Karpas-422 (cell line): ENCODE measurements around the gene FRMD8. TPM values are rescaled to one million over a fixed set of nuclear protein-coding genes. Genes with fewer than 3 reads are reported as not detected.

ENCODE experiments used
- DNase-seq: peaks from one replicate; pipeline ENCODE4 v3.0.0-alpha.2; 2015
- H2AFZ ChIP-seq: fragments of 200-600 bp; sonication (generic); 2 replicates; pipeline ENCODE4 v1.6.1; 2014; ENCODE audit warnings: antibody characterized with exemption, low read length, mixed read lengths
- H3K27ac ChIP-seq: fragments of 200-600 bp; sonication (generic); 2 replicates; pipeline ENCODE4 v1.5.1; 2014; ENCODE audit warnings: mild to moderate bottlenecking, low read length, moderate library complexity
- H3K27me3 ChIP-seq: fragments of 200-600 bp; sonication (generic); 2 replicates; pipeline ENCODE4 v1.6.1; 2014; ENCODE audit warnings: low read length, mixed read lengths
- H3K36me3 ChIP-seq: fragments of 200-600 bp; sonication (generic); 2 replicates; pipeline ENCODE4 v1.6.1; 2014; ENCODE audit warnings: low read length, mixed read lengths; ENCODE audit not compliant: insufficient read depth
- H3K4me1 ChIP-seq: fragments of 200-600 bp; sonication (generic); 2 replicates; pipeline ENCODE4 v1.6.1; 2014; ENCODE audit warnings: mild to moderate bottlenecking, low read length, mixed read lengths
- H3K4me2 ChIP-seq: fragments of 200-600 bp; sonication (generic); 2 replicates; pipeline ENCODE4 v1.6.1; 2014; ENCODE audit warnings: low read length, low read depth, mild to moderate bottlenecking; ENCODE audit not compliant: poor library complexity, severe bottlenecking
- H3K4me3 ChIP-seq: fragments of 200-600 bp; sonication (generic); 2 replicates; pipeline ENCODE4 v1.5.1; 2014; ENCODE audit warnings: mild to moderate bottlenecking, antibody characterized with exemption, low read length, mixed read lengths
- H3K79me2 ChIP-seq: fragments of 200-600 bp; sonication (generic); 2 replicates; pipeline ENCODE4 v1.6.1; 2014; ENCODE audit warnings: mild to moderate bottlenecking, low read length, mixed read lengths
- H3K9ac ChIP-seq: fragments of 200-600 bp; sonication (generic); 2 replicates; pipeline ENCODE4 v1.6.0; 2014; ENCODE audit warnings: low read length
- H3K9me2 ChIP-seq: fragments of 200-600 bp; sonication (generic), shearing (Covaris generic); replicated peaks from 2 replicates; pipeline ENCODE4 v1.6.0; 2014; ENCODE audit warnings: mild to moderate bottlenecking, low read length, moderate library complexity; ENCODE audit not compliant: insufficient read depth
- H3K9me3 ChIP-seq: fragments of 300-700, 200-600 bp; sonication (generic); 2 replicates; pipeline ENCODE4 v1.6.1; 2014; ENCODE audit warnings: low read length, mixed read lengths
- H4K20me1 ChIP-seq: fragments of 200-600 bp; sonication (generic); 2 replicates; pipeline ENCODE4 v1.6.1; 2014; ENCODE audit warnings: mild to moderate bottlenecking, antibody characterized with exemption, low read length, low read depth; ENCODE audit not compliant: insufficient read depth
- total RNA-seq: library from RNA; depleted of rRNA; stranded (reverse); fragments of >200 nt; shearing (Covaris generic); gene quantifications from 2 replicates; pipeline ENCODE4 v1.2.3, GENCODE V29; 2014; ENCODE audit warnings: low replicate concordance

FRMD8 gene
- total RNA-seq, 1 experiment from 2014 or later, result 48.5 TPM

GRCh38 chr11:65383778-65384177, 2.7 kb upstream of the FRMD8 start:
- Histone ChIP-seq H3K9me3 (no peaks in the 10 kb centered on the region), H2AFZ (no peak overlapping the region), H3K36me3 (0 out of 2 replicates have a peak, but pooled peaks cover 1% of the 10 kb centered on the region), H4K20me1 (no peaks in the 10 kb centered on the region), H3K9me2 (no peaks in the 10 kb centered on the region), H3K4me3 (no peak overlapping the region), H3K4me1 (peaks cover 51% of the 10 kb centered on the region), H3K4me2 (no peak overlapping the region), H3K9ac (no peak overlapping the region), H3K79me2 (peaks cover 20% of the 10 kb centered on the region), H3K27ac (no peak overlapping the region), H3K27me3 (no peaks in the 10 kb centered on the region)
- no peak for DNase-seq

DNA sequence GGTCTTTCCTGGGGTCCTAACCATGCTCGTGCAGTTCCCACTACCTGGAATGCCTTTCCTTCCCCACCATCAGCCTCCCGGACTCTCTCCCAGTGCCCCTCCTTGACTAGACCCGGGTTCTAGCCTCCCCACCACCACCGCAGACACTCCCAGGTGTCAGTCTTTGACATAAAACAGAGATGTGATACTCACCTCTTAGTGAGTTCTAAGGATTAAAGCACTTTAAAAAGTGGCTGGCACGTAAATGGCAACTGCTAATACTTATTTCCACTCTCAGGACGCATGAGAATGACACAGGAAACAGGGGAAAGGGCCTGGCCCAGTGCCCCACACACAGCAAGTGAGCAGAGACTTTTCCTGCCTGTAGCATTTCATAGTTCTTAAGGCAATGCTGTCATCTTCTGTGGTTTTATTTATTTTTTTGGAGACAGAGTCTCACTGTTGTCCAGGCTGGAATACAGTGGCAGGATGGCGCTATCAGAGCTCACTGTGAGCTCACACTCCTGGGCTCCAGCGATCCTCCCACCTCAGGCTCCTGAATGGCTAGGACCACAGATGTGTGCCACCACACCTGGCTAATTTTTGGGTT, 2.0 kb upstream of the FRMD8 start:
- H3K4me1 ChIP-seq, result peaks cover 55% of the 10 kb centered on the region
- no peaks in the 10 kb centered on the region for H3K9me3 ChIP-seq
- H4K20me1 ChIP-seq, result no peaks in the 10 kb centered on the region
- H3K4me2 ChIP-seq, result no peak overlapping the region
- H3K36me3 ChIP-seq, result 0 out of 2 replicates have a peak, but pooled peaks cover 3% of the 10 kb centered on the region
- H3K4me3 ChIP-seq, result no peak overlapping the region
- no peaks in the 10 kb centered on the region for H3K27me3 ChIP-seq
- no peak overlapping the region for H3K27ac ChIP-seq
- peaks cover 26% of the 10 kb centered on the region for H3K79me2 ChIP-seq
- H2AFZ ChIP-seq, result no peak overlapping the region
- no peak overlapping the region for H3K9ac ChIP-seq
- H3K9me2 ChIP-seq, result no peaks in the 10 kb centered on the region
- DNase-seq, result no peak

GRCh38 chr11:65388731-65389130, 2.3 kb downstream of the FRMD8 start:
- Histone ChIP-seq H3K9ac (peak overlapping the region; percentile 42), H3K79me2 (peaks cover 30% of the 10 kb centered on the region), H2AFZ (no peak overlapping the region), H3K9me2 (no peaks in the 10 kb centered on the region), H3K27me3 (no peaks in the 10 kb centered on the region), H3K4me2 (peak overlapping the region; percentile 100), H3K27ac (no peak overlapping the region), H3K4me1 (peaks cover 29% of the 10 kb centered on the region), H3K36me3 (0 out of 2 replicates have a peak, but pooled peaks cover 3% of the 10 kb centered on the region), H3K9me3 (no peaks in the 10 kb centered on the region), H4K20me1 (no peaks in the 10 kb centered on the region), H3K4me3 (no peak overlapping the region)
- DNase-seq, result no peak

DNA sequence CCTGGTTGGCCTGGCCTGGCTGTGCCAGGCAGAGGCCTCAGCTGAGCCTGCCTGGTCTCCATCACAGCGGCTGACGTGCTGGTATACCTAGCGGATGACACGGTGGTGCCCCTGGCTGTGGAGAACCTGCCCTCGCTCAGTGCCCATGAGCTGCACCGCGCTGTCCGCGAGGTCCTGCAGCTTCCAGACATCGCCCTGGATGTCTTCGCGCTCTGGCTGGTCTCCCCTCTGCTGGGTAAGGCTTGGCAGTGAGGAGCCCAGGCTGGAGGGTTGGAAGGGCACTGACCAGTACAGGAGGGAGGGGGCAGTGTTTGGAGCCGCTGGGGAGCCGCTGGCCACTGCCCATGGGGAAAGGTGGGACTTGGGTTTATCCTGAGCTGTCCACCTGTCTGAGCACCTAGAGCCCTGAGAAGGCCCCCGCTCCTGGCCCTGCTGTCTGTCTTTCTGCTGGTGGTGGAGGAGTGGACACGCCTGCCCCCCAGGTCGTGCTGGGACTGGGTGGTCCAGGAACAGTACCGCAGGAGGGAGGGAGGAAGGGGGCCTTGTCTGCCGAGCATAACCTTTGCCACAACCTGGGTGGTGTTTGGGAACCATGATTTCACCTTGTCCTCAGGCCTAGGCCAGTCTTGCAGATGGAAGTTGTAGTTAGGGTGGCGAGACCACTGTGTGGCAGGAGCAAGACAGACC, 3.0 kb downstream of the FRMD8 start:
- H3K4me2 ChIP-seq, result peak overlapping the region; percentile 100
- no peaks in the 10 kb centered on the region for H4K20me1 ChIP-seq
- no peak overlapping the region for H2AFZ ChIP-seq
- no peaks in the 10 kb centered on the region for H3K9me3 ChIP-seq
- no peak overlapping the region for H3K9ac ChIP-seq
- no peak overlapping the region for H3K4me3 ChIP-seq
- DNase-seq, result no peak
- H3K79me2 ChIP-seq, result peaks cover 30% of the 10 kb centered on the region
- H3K27me3 ChIP-seq, result no peaks in the 10 kb centered on the region
- 0 out of 2 replicates have a peak, but pooled peaks cover 3% of the 10 kb centered on the region for H3K36me3 ChIP-seq
- no peak overlapping the region for H3K27ac ChIP-seq
- H3K4me1 ChIP-seq, result peaks cover 29% of the 10 kb centered on the region
- no peaks in the 10 kb centered on the region for H3K9me2 ChIP-seq

DNA sequence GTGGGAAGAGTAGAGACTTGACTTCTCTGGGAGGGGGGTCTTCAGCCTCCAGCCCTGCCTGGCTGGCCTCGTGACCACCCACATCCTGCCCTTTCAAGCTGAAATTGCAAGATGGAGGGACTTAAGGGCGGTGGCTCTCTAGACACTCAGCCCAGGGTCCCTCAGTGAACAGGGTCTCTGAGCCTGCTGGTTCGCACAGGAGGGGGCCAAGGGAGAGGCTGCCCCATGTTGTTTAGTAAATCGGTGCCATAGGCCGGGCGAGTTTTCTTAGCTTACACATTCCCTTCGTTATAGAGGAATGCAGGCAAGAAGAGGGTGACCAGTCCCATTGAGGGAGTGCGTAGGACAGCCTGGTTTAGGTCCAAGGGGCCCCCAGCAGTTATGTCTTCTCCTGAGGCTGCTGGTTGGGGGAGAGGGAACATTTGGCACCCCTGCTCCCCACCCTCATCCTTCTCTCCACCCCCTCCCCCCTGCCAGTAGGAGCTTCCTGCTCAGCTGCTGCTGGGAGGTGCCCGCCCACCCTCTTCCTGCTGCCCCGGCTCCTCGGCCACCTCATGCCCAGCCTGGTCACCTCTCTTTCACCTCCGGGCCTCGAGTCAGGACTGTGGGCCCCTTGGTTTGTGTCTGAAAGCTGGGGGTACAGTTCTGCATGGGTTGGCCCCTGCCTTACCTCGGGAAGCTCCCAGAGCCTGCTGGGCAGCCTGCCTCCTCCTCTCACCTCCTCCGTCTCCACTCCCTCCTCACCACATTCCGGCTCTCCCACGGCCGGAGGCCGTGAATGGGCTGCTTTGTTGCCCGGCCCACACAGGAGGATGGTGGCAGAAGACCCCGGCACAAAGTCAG, 3.9 kb downstream of the FRMD8 start:
- no peak overlapping the region for H3K4me3 ChIP-seq
- H3K9ac ChIP-seq, result no peak overlapping the region
- no peak overlapping the region for H3K4me2 ChIP-seq
- no peaks in the 10 kb centered on the region for H3K9me3 ChIP-seq
- H4K20me1 ChIP-seq, result no peaks in the 10 kb centered on the region
- peaks cover 30% of the 10 kb centered on the region for H3K79me2 ChIP-seq
- H3K27me3 ChIP-seq, result no peaks in the 10 kb centered on the region
- H3K9me2 ChIP-seq, result no peaks in the 10 kb centered on the region
- no peak overlapping the region for H3K27ac ChIP-seq
- 0 out of 2 replicates have a peak, but pooled peaks cover 3% of the 10 kb centered on the region for H3K36me3 ChIP-seq
- peaks cover 29% of the 10 kb centered on the region for H3K4me1 ChIP-seq
- no peak overlapping the region for H2AFZ ChIP-seq
- DNase-seq, result no peak

- no peak overlapping the region for H3K27ac ChIP-seq
- H2AFZ ChIP-seq, result no peak overlapping the region
- H3K4me1 ChIP-seq, result peaks cover 27% of the 10 kb centered on the region
- H3K36me3 ChIP-seq, result 0 out of 2 replicates have a peak, but pooled peaks cover 3% of the 10 kb centered on the region
- no peaks in the 10 kb centered on the region for H3K9me3 ChIP-seq
- no peak overlapping the region for H3K9ac ChIP-seq
- no peak overlapping the region for H3K4me3 ChIP-seq
- peaks cover 30% of the 10 kb centered on the region for H3K79me2 ChIP-seq
- H3K4me2 ChIP-seq, result no peak overlapping the region
- H4K20me1 ChIP-seq, result no peaks in the 10 kb centered on the region
- H3K9me2 ChIP-seq, result no peaks in the 10 kb centered on the region
- no peaks in the 10 kb centered on the region for H3K27me3 ChIP-seq
- no peak for DNase-seq
These were observed 4.6 kb downstream of the FRMD8 start for GRCh38 chr11:65390996-65391395.

- Histone ChIP-seq H3K4me3 (no peak overlapping the region), H3K27me3 (no peaks in the 10 kb centered on the region), H3K79me2 (peaks cover 22% of the 10 kb centered on the region), H3K9ac (no peak overlapping the region), H2AFZ (no peak overlapping the region), H3K4me2 (no peak overlapping the region), H4K20me1 (no peaks in the 10 kb centered on the region), H3K4me1 (peaks cover 18% of the 10 kb centered on the region), H3K27ac (no peak overlapping the region), H3K9me3 (no peaks in the 10 kb centered on the region), H3K36me3 (0 out of 2 replicates have a peak, but pooled peaks cover 3% of the 10 kb centered on the region), H3K9me2 (no peaks in the 10 kb centered on the region)
- no peak for DNase-seq
These were observed 5.9 kb downstream of the FRMD8 start for GRCh38 chr11:65392186-65392829.
